Mammary epithelial cell (primary cell): ENCODE results near the gene DDX51.

Experiments
- EZH2 ChIP-seq: IDR thresholded peaks from 2 replicates; pipeline ENCODE4 v1.6.1; 2012; ENCODE audit warnings: low read length, inconsistent platforms, borderline replicate concordance
- TF ChIP-seq, protein P1 (sequence below), 2 donors: IDR thresholded peaks in 1 of 2; conservative IDR thresholded peaks in 1 of 2; 2 replicates each; pipeline ENCODE4 v1.5.1; 2011 to 2012; ENCODE audit warnings: inconsistent platforms in 2 of 2, low read length in 2 of 2, mild to moderate bottlenecking in 2 of 2, control low read depth in 1 of 2, low read depth in 1 of 2; ENCODE audit not compliant: insufficient read depth in 1 of 2; ENCODE audit errors: extremely low read depth in 1 of 2

DNA sequence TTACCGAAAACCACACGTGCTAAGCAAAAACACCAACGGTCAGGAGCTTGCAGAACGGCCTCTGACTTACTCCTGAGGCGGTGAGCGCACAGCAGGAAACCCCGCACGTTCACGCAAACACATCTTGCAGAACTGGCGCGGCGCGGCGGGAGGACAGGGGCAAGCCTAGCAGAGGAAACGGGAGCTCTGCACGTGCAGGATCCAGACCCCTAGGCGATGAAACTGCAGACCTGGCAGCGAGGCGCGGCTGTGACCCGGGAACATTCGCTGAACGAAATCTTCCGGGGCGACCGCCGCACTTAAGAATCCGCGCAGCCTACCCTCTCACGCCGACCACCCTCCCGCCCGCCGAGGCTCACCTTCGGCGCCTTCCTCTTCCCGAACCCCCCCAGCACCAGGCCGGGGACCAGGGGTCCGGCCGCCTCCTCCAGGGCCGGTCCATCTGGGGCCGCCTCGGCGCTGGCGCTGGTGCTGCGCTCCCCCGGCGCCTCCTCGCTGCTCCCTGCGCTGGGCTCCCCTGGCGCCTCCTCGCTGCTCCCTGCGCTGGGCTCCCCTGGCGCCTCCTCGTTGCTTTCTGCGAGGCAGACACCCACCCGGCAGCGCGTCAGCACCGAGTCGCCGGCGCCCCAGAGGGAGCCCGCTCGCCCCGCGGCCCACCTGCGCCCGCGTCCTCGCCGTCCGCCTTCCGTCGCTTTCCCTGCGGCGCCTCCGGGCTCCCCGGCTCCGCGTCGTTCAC lies 615 bp downstream of the DDX51 start:
- TF ChIP-seq, protein P1, sequence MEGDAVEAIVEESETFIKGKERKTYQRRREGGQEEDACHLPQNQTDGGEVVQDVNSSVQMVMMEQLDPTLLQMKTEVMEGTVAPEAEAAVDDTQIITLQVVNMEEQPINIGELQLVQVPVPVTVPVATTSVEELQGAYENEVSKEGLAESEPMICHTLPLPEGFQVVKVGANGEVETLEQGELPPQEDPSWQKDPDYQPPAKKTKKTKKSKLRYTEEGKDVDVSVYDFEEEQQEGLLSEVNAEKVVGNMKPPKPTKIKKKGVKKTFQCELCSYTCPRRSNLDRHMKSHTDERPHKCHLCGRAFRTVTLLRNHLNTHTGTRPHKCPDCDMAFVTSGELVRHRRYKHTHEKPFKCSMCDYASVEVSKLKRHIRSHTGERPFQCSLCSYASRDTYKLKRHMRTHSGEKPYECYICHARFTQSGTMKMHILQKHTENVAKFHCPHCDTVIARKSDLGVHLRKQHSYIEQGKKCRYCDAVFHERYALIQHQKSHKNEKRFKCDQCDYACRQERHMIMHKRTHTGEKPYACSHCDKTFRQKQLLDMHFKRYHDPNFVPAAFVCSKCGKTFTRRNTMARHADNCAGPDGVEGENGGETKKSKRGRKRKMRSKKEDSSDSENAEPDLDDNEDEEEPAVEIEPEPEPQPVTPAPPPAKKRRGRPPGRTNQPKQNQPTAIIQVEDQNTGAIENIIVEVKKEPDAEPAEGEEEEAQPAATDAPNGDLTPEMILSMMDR (conservative IDR thresholded peaks at IDR 0.05 in 1 of 2, IDR thresholded peaks at IDR 0.05 in 1 of 2; ENCODE audit: extremely low read depth in 1 of 2, insufficient read depth in 1 of 2, low read depth in 1 of 2, low read length in 2 of 2), result no peak
- no peak for TF ChIP-seq EZH2
